Measurements from ENCODE around the gene TOGARAM2. TPM values are rescaled to one million over a fixed set of nuclear protein-coding genes. Genes with fewer than 3 reads are reported as not detected.

The TOGARAM2 gene
- total and polyA plus RNA-seq, 8 donors: 0.43 to 3.5 (median 0.89) TPM; not detected in 1

GRCh38 chr2:28995765-28996750, 15.0 kb downstream of the TOGARAM2 start:
- H3K27ac ChIP-seq: no peak overlapping the region
- intact Hi-C loops (cut with DNase I; ENCODE audit: low total_unique reads): no loop called here
- 74 to 85% (median 79%) methylated on average over 6 of the region's 6 CpGs for WGBS, 5 donors

DNA sequence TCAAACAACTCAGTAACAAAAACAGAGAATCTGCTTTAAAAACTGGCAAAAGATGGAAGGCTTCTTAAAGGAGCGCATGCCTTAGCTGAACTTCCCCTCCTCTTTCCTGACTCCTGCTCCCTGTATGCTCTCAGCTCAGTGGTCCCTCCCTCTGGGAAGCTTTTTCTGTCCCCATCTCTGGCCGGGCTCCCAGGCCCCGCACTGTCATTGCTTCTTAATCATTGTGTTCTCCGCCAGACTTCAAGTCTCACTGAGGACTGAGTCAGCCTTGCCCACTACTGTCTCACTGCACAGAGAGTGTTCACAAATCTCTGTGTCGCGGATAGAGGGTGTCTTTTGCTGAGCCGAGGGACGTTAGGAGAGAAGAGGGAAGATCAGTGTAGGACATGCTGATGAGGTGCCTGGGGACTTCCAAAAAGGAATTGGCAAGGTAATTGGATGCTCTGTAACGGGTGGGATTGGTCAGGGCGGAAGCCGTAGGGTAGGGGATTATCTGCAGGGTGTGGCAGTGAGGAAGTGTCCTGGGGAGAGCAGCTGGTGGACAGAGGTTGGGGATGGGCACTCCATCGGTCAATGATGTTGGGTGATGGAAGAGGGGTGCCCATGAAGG, 16.2 kb downstream of the TOGARAM2 start:
- Histone ChIP-seq H3K27me3 (peaks cover 0 to 3% (median 0%) of the 10 kb centered on the region in 3 donors), H3K36me3 (no peaks in the 10 kb centered on the region), H3K9me3 (no peaks in the 10 kb centered on the region), H3K27ac (no peak overlapping the region), H3K4me3 (no peak overlapping the region), H3K4me1 (peaks cover 4 to 13% (median 7%) of the 10 kb centered on the region in 4 donors)
- TF ChIP-seq POLR2A (IDR thresholded peaks at IDR 0.05) (no peak), CTCF (IDR thresholded peaks at IDR 0.05) (no peak), EP300 (IDR thresholded peaks at IDR 0.05) (no peak), POLR2AphosphoS5 (IDR thresholded peaks at IDR 0.05) (no peak)
- intact Hi-C loops (cut with DNase I; ENCODE audit: low total_unique reads): no loop called here
- 39 to 64% (median 52%) methylated on average over 12 of the region's 12 CpGs for WGBS, 5 donors
- no peak for DNase-seq

More at GRCh38 chr2:28995765-28996750, 15.0 kb downstream of the TOGARAM2 start:
- no peaks in the 10 kb centered on the region for H3K36me3 ChIP-seq
- no peak overlapping the region for H3K4me3 ChIP-seq
- H3K9me3 ChIP-seq: no peaks in the 10 kb centered on the region
- no peak for TF ChIP-seq CTCF (IDR thresholded peaks at IDR 0.05)
- no peak for TF ChIP-seq EP300 (IDR thresholded peaks at IDR 0.05)
- TF ChIP-seq POLR2AphosphoS5 (IDR thresholded peaks at IDR 0.05): no peak
- no peak for TF ChIP-seq POLR2A (IDR thresholded peaks at IDR 0.05)
- H3K27me3 ChIP-seq: peaks cover 0 to 3% (median 0%) of the 10 kb centered on the region in 3 donors
- H3K4me1 ChIP-seq: peaks cover 5 to 26% (median 13%) of the 10 kb centered on the region in 4 donors
- DNase-seq: no peak

GRCh38 chr2:28997847-28998735, 17.0 kb downstream of the TOGARAM2 start:
- Histone ChIP-seq H3K9me3 (no peaks in the 10 kb centered on the region), H3K27me3 (peaks cover 0 to 3% (median 0%) of the 10 kb centered on the region in 3 donors), H3K36me3 (no peaks in the 10 kb centered on the region), H3K4me3 (no peak overlapping the region), H3K4me1 (peaks cover 4 to 10% (median 6%) of the 10 kb centered on the region in 4 donors), H3K27ac (no peak overlapping the region)
- WGBS, 5 donors: 76 to 85% (median 82%) methylated on average over 11 to 17 of the region's 17 CpGs
- TF ChIP-seq POLR2A (IDR thresholded peaks at IDR 0.05): no peak
- TF ChIP-seq CTCF (IDR thresholded peaks at IDR 0.05): no peak
- TF ChIP-seq EP300 (IDR thresholded peaks at IDR 0.05): no peak
- no peak for TF ChIP-seq POLR2AphosphoS5 (IDR thresholded peaks at IDR 0.05)
- no peak for DNase-seq
- intact Hi-C loops (cut with DNase I; ENCODE audit: low total_unique reads): no loop called here
